OCI-M2 (cell line): Measurements from ENCODE around the gene DIDO1.
"Not testable (repeated sequence)": the region's sequence is repeated elsewhere in the genome, so short reads cannot be mapped to it uniquely, and the experiment has no call there.

ENCODE experiments used
- DNase-seq: peaks from one replicate; lab custom pipeline; 2025; ENCODE audit not compliant: unreplicated experiment; lab: John Stamatoyannopoulos, UW

Gene DIDO1

DNA sequence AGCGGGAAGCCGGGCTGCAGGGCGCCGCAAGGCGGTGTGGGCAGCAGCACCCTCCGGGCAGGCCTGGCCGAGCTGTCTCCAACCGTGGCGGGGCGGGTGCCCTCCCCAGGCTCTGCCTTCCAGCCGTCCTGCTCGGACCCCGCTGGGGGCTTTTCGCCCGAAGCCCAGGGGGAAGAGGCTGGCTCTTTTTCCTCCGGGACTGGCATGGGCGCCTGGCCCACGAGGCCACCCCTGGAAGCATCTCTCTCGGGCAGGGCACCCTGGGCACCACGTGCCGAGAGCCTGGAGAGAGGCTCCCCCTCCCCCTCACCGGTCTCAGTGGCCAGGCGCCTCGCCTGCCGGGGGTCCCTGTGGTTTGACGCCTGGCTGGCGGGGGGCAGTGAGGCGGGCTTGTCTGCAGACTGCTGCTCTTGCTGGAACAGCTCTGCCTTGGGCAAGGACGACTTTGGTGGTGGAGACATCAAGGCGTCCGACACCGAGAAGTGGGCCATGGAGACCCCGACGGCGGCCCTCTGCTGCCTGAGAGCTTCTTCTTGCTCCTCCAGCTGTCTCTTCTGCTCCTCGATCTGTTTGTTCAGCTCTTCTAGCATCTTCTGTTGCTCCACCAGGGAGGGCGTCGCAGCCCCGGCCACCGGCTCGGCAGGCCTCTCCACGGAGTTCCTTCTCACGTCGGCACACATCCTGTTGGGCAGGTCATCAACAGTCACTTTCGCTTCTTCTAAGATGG, 45.2 kb downstream of the DIDO1 start:
- DNase-seq, result no peak

DNA sequence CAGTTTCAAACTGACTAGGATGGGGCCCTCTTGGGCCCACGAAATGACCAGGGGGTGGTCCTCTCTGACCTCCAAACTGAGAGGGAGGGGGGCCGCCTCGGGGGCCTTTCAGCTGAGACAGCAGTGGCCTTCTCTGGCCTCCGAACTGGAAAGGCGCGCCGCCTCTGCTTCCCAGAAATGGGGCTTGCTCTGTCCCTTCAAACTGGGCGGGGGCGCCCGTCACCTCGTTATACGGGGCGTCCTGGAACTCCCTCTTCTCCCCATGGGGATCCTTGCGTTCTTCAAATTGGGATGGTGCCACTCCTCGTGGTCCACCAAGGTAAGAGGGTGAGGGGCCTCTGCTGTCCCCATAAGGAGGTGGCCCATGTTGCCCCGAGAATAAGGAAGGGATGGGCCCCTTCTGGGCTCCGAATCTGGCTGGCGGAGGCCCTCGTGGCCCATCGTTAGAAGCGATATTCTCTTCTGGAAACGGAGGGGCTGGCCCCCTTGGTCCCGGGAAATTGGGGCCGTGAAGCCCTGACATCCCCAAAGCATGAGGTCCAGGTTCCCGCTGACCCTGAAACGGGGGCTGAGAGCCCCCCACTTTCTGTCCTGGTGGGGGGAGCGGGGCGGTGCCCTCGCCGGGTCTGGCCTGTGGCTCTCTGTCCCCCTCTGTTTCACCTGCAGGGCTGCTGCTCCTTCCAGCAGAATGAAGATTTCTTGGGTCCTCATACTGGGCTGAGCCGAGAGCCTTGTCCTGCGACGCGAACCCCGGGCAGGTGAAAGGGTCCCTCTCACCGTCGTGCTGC, 46.0 kb downstream of the DIDO1 start:
- DNase-seq, result no peak

DNA sequence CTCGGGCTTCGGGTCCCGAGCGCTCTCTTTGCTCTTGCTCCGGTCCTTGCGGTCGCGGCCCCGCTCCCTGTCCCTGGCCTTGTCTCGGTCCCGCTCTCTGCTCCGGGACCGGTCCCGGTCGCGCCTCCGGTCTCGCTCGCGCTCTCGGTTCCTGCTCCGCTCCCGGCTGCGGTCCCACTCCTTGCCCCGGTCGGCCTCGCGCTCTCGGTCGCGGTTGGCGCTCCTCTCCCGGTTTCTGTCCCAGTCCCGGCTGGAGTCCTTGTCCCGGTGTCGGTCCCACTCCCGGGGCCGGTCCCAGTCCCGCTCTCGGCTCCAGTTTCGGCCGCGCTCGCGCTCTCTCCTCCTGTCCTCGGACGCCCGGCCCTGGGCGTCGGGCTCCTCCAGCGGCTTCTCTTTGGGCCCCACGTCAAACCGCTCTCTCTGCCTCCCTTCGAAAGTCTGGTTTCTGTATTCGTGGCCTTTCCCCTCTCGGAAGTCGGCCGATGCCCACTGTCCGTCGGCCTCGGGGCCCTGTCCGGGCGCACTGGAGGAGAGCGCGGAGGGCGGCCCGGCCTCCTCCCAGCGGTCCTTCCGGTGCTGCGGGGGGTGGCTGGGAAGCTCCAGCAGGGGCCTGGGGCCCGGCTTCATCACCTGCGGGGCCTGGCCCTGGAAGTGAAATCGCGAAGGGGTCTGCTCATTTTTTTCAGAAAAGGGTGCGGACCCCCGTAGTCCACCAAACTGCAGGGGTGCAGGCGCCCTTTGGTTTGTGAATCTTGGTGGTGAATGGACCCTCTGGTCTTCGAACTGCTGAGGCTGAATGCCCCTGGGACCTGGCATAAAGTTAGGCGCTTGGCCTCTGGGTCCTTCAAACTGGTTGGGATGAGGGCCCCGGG, 46.8 kb downstream of the DIDO1 start:
- no peak for DNase-seq

DNA sequence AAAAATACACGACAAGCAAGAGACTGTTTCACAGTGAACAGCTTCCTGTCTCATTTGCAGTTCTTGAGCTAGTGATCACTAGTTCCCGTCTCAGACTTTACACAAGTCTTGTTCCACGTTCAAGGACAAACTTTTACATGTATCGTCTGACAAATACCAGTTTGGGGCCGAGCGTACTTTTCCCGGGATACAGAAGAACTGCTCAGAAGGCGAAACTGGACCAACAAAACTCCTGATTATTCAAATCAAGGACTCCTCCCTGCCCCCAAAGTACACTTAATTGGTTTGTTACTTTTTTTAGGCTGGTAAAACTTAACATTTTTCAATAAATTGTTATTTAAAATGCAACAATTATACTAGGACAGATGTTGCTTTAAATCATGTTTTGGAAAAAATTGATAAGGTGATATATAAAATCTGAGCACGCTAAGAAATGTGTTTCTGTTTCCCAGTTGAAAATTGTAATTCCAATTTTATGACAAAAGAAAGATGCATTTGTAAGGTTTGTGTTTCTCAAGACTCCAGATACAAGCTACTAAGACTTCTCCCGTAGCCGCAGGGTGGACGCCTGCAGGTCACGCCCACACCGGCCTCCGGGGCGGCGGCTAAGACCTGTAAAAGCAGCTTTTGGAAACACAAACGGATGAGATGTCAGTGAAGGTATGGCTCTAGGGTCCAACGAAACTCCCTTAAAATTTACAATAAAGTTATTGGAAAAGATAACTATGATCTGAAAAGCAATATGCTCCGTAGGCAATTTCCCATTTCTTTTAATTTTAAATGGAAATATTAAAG, 47.9 kb downstream of the DIDO1 start:
- no peak for DNase-seq

DNA sequence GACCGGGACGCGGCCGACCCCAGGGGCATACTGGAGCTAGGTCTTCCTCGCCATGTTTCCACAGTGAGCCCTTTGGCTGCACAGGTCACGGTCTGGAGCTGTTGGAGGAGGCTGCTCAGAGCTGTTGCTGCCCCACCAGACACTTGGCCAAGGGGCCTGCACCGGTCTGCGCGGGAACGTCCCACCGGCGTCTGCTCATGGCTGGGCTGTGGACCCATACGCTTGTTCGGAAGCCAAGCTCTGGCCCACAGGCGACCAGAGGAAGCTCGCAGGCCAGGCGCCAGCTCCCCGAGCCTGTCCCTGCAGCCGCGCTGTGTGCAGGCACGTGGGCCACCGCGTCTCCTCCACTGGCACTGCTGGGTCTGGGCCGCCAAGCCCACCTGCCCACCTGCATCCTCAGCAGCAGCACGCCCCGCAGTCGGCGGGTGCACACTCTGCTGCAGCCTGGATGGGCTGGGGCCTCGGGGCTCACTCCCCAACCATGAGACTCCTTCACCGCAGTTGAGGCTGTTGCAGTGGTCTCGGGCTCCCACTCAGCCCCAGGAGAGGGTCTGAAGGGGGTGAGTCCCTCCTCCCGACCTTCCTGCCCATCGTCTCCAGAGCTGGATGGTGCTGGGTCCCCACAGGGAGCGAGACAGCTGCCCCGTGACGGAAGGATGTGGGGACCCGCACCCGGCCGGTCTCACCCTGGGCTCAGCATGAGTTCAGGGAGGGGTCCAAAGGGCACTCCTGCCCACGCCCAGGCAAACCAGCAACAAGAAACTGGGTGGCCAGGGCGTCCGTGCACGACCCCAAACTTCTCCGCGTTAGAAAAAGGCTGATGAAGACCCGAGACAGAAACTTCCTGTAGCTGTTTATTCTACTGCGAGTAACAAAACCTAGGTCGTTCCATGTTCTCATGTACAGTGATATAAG, 49.1 kb downstream of the DIDO1 start:
- no peak for DNase-seq

DNA sequence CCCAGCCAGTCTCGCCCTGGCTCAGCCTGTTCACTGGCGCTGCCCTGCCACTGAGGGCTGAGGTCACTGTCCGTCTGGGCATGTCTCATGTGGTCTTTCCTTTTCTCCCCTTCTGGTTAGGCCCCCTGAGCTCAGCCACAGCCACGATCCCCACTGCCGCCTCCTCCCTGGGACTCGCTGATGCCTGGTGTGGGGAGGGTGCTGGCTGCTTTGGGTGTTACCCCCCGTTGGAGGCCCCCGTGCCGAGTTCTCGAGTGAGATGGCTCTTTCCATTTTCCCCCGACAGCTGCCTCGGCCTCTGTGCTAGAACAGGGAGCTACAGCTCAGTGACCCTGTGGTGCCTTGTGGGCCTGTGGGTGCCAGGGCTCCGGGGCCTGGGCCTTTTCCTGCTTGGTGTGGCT, 49.8 kb downstream of the DIDO1 start:
- DNase-seq, result no peak

GRCh38 chr20:62875419-62876361, 50.6 kb downstream of the DIDO1 start:
- no peak for DNase-seq

DNA sequence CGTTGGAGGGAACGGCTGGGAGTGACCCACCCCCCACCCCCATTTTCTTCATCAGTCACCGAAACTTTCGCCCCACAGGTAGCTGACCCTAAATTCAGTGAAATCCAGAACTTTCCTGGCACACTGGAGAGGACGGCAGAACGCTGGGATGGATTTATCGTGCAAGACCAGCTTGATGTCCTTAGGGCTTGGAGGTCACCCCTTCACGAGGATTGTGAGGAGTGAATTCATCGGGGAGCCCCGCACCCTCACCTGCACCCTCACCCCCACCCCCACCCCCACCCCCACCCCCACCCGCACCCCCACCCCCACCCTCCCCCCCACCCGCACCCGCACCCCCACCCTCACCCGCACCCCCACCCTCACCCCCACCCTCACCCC, 51.4 kb downstream of the DIDO1 start:
- DNase-seq, result no peak

GRCh38 chr20:62873681-62874031, 52.6 kb downstream of the DIDO1 start:
- DNase-seq, result not testable (repeated sequence)

DNA sequence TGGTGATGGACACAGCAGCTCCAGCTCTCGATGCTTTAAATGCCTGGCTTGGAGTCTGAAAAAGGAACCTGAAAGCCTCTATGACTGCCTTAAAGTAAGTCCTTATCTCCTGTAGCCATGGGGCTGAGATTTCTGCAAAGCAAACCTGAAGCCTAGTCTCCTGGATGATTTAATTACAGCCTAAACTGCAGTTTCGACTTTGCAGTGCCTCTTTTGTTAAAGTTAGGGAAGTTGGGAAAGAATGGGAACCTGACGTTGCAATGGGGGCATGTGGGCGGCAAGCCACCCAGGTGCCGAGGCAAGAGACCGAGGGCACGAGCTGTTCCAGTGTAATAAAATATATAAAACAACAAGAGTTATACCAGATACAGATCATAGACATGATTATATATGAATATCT, 53.0 kb downstream of the DIDO1 start:
- DNase-seq, result no peak

GRCh38 chr20:62872862-62873261, 53.4 kb downstream of the DIDO1 start:
- DNase-seq, result no peak

DNA sequence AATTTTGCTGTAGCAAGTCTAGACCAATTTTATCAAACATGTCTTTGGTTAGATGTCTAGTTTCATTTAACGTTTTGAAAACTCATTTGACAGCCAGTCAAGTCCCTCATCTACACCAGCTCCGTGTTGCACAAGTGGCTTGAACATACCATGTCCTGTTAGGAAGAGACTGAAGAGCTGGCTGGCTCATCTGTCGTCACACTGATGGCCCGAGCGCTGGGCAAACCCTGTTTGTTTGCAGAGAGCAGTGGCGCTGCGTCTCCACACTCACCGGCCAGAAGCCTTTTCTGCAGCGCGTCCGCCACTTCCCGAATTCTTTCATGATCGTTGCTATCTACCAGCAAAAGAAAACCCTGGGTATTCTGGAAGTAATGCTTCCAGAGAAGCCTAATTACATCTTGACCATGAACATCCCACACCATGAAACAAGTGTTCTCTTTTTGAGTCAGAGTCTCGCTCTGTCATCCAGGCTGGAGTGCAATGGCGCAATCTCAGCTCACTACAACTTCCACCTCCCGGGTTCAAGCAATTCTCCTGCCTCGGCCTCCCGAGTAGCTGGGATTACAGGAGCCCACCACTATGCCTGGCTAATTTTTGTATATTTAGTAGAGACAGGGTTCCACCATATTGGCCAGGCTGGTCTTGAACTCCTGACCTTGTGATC, 54.0 kb downstream of the DIDO1 start:
- DNase-seq, result no peak

GRCh38 chr20:62864207-62864606, 62.1 kb downstream of the DIDO1 start:
- DNase-seq, result no peak

DNA sequence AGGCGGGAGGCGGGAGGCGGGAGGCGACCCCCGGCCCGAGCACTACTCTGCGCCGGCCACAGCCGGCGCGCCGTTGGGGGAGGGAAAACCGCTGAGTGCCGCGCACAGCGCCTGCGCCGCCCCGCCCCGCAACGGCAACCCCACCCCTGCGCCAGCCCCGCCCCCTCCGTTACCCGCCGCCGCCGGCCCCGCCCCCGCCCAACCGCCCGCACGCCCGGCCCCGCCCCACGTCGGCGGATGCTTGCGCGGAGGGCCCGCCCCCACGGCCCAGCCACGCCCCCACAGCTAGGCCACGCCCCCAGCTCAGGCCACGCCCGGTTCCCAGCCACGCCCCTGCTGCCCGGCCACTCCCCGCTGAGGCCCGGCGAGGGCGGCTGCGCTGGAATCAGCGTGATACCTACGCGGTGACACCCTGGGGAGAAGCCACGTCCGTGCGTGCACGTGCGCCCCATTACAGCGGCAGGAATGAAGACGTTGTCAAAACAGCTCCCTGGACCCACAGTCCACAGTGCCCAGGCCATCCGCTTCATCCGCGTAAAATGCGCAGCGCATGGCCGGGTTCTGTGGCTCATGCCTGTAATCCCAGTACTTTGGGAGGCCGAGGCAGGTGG, 64.5 kb downstream of the DIDO1 start, which contains the start of gene TCFL5:
TSS of gene TCFL5 (minus strand) at position 97 of the 611 bp plus-strand sequence. CDS start 152 bp downstream, outside the sequence.
- peak; percentile 57 for DNase-seq

DNA sequence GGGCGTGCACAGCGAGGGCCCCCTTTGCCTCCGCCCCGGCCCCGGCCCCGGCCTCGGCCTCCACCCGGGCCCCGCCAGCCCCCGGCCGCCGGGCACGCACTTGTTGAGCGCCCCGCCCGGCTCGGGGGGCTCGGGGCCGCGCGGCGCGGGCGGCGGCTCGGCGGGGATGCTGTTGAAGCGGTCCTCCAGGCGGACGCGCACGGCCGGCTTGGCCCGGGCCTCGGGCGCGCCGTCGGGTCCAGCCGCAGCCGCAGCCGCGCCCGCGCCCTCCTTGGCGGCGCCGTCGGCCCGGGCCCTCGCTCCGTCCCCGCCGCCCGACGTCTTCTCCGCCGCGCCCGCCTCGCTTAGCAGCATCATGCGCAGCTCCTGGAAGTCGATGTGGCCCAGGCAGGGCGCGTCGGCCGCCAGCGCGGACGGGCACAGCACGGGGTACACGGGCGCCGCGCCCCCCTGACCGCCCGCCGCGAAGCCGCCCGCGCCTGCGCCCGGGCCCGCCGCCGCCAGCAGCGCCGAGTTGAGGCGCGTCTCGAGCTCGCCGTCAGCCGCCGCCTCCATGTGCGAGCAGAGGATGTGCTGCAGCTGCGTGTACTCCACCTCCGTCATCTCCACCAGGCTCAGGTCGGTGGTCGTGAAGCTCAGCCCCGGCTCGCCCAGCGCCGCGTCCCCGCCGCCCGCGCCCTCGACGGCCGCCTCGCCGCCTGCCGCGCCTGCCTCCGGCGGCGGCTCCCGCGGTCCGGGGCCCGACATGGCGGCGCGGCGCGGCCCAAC, 65.2 kb downstream of the DIDO1 start:
- no peak for DNase-seq

GRCh38 chr20:62860391-62860923, 65.8 kb downstream of the DIDO1 start:
- DNase-seq, result no peak

- DNase-seq, result no peak
Measured at GRCh38 chr20:62859721-62860120, 66.6 kb downstream of the DIDO1 start.
